Calu3 (cell line): Measurements from ENCODE around the gene CTSC. TPM values are rescaled to one million over a fixed set of nuclear protein-coding genes. Genes with fewer than 3 reads are reported as not detected.

ENCODE experiments used
- BruUV-seq: library from RNA; stranded (reverse); fragments of 400-500 nt; replicated peaks from 2 replicates; lab custom pipeline; 2021; lab: Mats Ljungman, UMichigan
- CTCF ChIA-PET: fragments of 300-600 bp; sonication (Branson Sonifier 250); formaldehyde crosslinking; loops from one replicate; lab custom pipeline; 2022; ENCODE audit warnings: antibody characterized with exemption; lab: Charles Lee
- DNase-seq: peaks from one replicate; pipeline ENCODE4 v3.0.0; 2022
- H3K27ac Mint-ChIP-seq: one replicate; pipeline ENCODE4 v1.8.0; 2022; ENCODE audit warnings: mixed read lengths; ENCODE audit not compliant: unreplicated experiment
- H3K27me3 Mint-ChIP-seq: one replicate; pipeline ENCODE4 v1.8.0; 2022; ENCODE audit warnings: mixed read lengths; ENCODE audit not compliant: unreplicated experiment
- H3K36me3 Mint-ChIP-seq: one replicate; pipeline ENCODE4 v1.8.0; 2022; ENCODE audit warnings: mild to moderate bottlenecking, moderate library complexity, mixed read lengths; ENCODE audit not compliant: insufficient read depth, unreplicated experiment
- H3K4me1 Mint-ChIP-seq: one replicate; pipeline ENCODE4 v1.8.0; 2022; ENCODE audit warnings: mild to moderate bottlenecking, low read depth, mixed read lengths; ENCODE audit not compliant: unreplicated experiment
- H3K4me3 Mint-ChIP-seq: one replicate; pipeline ENCODE4 v1.8.0; 2022; ENCODE audit warnings: mild to moderate bottlenecking, low read depth, moderate library complexity, mixed read lengths; ENCODE audit not compliant: unreplicated experiment
- H3K9me3 Mint-ChIP-seq: one replicate; pipeline ENCODE4 v1.8.0; 2022; ENCODE audit warnings: low read depth, mixed read lengths; ENCODE audit not compliant: unreplicated experiment
- intact Hi-C: fragments of 100-400 bp; cut with micrococcal nuclease; formaldehyde crosslinking; loops from one replicate; pipeline ENCODE4 v1.10.0; 2022; ENCODE audit not compliant: unreplicated experiment
- total RNA-seq: library from RNA; stranded (reverse); gene quantifications from 2 replicates; pipeline ENCODE4 v1.2.3, GENCODE V29; 2022
- TF ChIP-seq, protein P1 (sequence below): fragments of 200-600 bp; IDR thresholded peaks from one replicate; pipeline ENCODE4 v1.8.0; 2022; ENCODE audit warnings: antibody characterized with exemption; ENCODE audit not compliant: unreplicated experiment

Gene CTSC
- total RNA-seq, 1 experiment from 2014 or later, result 413 TPM

- no peak for DNase-seq
- Mint-ChIP-seq H3K4me3 (no peak overlapping the region), H3K36me3 (no peaks in the 10 kb centered on the region), H3K9me3 (no peaks in the 10 kb centered on the region), H3K27me3 (no peaks in the 10 kb centered on the region), H3K27ac (no peak overlapping the region), H3K4me1 (no peaks in the 10 kb centered on the region)
- CTCF ChIA-PET, result no interaction called here
- intact Hi-C loops, result no loop called here
- TF ChIP-seq, protein P1, sequence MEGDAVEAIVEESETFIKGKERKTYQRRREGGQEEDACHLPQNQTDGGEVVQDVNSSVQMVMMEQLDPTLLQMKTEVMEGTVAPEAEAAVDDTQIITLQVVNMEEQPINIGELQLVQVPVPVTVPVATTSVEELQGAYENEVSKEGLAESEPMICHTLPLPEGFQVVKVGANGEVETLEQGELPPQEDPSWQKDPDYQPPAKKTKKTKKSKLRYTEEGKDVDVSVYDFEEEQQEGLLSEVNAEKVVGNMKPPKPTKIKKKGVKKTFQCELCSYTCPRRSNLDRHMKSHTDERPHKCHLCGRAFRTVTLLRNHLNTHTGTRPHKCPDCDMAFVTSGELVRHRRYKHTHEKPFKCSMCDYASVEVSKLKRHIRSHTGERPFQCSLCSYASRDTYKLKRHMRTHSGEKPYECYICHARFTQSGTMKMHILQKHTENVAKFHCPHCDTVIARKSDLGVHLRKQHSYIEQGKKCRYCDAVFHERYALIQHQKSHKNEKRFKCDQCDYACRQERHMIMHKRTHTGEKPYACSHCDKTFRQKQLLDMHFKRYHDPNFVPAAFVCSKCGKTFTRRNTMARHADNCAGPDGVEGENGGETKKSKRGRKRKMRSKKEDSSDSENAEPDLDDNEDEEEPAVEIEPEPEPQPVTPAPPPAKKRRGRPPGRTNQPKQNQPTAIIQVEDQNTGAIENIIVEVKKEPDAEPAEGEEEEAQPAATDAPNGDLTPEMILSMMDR, result no peak
- no TSS peak for BruUV-seq
Observed at GRCh38 chr11:88345949-88346348, 8.4 kb upstream of the CTSC start.

- no TSS peak for BruUV-seq
- no peak for DNase-seq
- H3K9me3 Mint-ChIP-seq, result no peaks in the 10 kb centered on the region
Observed at GRCh38 chr11:88345408-88345807, 7.9 kb upstream of the CTSC start.

GRCh38 chr11:88344869-88345268 is 7.3 kb upstream of the CTSC start:
- H3K36me3 Mint-ChIP-seq, result no peaks in the 10 kb centered on the region
- H3K4me3 Mint-ChIP-seq, result no peak overlapping the region
- peaks cover 4% of the 10 kb centered on the region for H3K4me1 Mint-ChIP-seq
- TF ChIP-seq, protein P1, result no peak
- CTCF ChIA-PET, result no interaction called here
- H3K27me3 Mint-ChIP-seq, result no peaks in the 10 kb centered on the region
- H3K9me3 Mint-ChIP-seq, result no peaks in the 10 kb centered on the region
- no peak for DNase-seq
- no peak overlapping the region for H3K27ac Mint-ChIP-seq
- intact Hi-C loops, result no loop called here
- no TSS peak for BruUV-seq

More at GRCh38 chr11:88345408-88345807, 7.9 kb upstream of the CTSC start:
- H3K27me3 Mint-ChIP-seq, result no peaks in the 10 kb centered on the region
- TF ChIP-seq, protein P1, result no peak
- no peak overlapping the region for H3K27ac Mint-ChIP-seq
- H3K4me3 Mint-ChIP-seq, result no peak overlapping the region
- CTCF ChIA-PET, result no interaction called here
- H3K4me1 Mint-ChIP-seq, result no peaks in the 10 kb centered on the region
- H3K36me3 Mint-ChIP-seq, result no peaks in the 10 kb centered on the region
- intact Hi-C loops, result no loop called here

- H3K27ac Mint-ChIP-seq, result no peak overlapping the region
- peaks cover 18% of the 10 kb centered on the region for H3K36me3 Mint-ChIP-seq
- BruUV-seq, result no TSS peak
- H3K4me3 Mint-ChIP-seq, result no peak overlapping the region
- CTCF ChIA-PET, result no interaction called here
- H3K27me3 Mint-ChIP-seq, result no peaks in the 10 kb centered on the region
- no peaks in the 10 kb centered on the region for H3K9me3 Mint-ChIP-seq
- TF ChIP-seq, protein P1, result no peak
- intact Hi-C loops, result no loop called here
- H3K4me1 Mint-ChIP-seq, result peaks cover 9% of the 10 kb centered on the region
- no peak for DNase-seq
Observed at GRCh38 chr11:88341522-88342251, 4.2 kb upstream of the CTSC start.
